Stimulated activated CD4-positive, alpha-beta T cell treated with anti-CD3 and anti-CD28 coated beads, Interleukin-1b, Interleukin-23, amount 100 ng/mL, for 48 hours (primary cell): ENCODE measurements around the gene GAB2.
"Not testable (repeated sequence)": the region's sequence is repeated elsewhere in the genome, so short reads cannot be mapped to it uniquely, and the experiment has no call there.

Experiments
- DNase-seq: peaks from one replicate; pipeline ENCODE4 v3.0.0-alpha.2; 2020

Gene GAB2

DNA sequence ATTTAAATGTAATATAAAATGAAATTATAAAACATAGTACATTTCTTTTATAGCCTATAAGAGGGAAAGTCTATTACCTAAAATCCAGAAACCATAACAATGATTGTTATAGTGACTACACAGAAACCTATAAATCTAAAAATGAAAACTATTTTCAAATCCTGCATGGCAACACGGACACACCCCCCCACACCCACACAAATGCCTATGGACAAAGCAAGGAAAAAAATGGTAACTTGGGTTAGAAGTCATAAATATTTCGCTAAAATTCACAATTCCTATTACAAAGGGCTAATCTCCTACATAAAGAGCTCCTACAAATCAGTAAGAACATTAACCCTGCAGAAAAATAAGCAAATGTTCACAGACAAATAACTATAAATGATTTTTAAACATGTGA lies 56.4 kb downstream of the GAB2 start:
- no peak for DNase-seq

DNA sequence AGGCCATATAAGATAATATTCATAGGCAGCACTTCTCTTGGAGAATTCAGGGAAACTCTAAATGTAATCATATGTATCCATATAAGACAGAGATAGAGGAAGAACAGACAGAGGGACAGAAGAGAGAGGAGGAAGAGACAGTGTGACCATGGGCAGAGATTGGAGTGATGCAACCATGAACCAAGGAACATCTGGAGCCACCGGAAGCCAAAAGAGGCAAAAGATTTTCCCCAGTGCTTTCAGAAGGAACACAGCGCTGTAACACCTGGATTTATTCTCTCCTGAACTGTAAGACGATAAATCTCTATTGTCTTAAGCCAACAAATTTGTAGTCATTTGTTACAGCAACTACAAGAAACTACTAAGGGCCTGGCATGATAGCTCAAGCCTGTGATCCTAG lies 57.7 kb downstream of the GAB2 start:
- no peak for DNase-seq

DNA sequence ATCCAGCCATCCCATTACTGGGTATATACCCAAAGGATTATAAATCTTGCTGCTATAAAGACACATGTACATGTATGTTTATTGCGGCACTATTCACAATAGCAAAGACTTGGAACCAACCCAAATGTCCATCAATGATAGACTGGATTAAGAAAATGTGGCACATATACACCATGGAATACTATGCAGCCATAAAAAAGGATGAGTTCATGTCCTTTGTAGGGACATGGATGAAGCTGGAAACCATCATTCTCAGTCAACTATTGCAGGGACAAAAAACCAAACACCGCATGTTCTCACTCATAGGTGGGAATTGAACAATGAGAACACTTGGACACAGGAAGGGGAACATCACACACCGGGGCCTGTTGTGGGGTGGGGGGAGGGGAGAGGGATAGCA lies 59.7 kb downstream of the GAB2 start:
- not testable (repeated sequence) for DNase-seq

DNA sequence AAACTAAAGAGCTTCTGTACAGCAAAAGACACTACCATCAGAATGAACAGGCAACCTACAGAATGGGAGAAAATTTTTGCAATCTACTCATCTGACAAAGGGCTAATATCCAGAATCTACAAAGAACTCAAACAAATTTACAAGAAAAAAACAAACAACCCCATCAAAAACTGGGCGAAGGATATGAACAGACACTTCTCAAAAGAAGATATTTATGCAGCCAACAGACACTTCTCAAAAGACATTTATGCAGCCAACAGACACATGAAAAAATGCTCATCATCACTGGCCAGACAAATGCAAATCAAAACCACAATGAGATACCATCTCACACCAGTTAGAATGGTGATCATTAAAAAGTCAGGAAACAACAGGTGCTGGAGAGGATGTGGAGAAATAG lies 60.2 kb downstream of the GAB2 start:
- not testable (repeated sequence) for DNase-seq

DNA sequence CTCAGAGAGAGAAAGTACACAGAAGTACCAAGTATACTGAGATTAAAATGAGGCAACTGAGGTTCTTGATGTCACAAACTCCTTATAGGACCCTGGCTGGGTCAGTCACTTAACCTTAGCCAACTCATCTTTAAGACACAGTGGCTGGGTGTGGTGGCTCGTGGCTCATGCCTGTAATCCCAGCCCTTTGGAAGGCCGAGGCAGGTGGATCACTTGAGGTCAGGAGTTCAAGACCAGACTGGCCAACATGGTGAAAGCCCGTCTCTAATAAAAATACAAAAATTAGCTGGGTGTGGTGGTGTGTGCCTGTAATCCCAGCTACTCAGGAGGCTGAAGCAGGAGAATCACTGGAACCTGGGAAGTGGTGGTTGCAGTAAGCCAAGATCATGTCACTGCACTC lies 61.9 kb downstream of the GAB2 start:
- DNase-seq, result not testable (repeated sequence)

- no peak for DNase-seq
Measured at GRCh38 chr11:78355309-78355705, 62.3 kb downstream of the GAB2 start.

GRCh38 chr11:78354408-78355308 lies 63.0 kb downstream of the GAB2 start:
- no peak for DNase-seq

GRCh38 chr11:78351979-78352841 lies 65.4 kb downstream of the GAB2 start:
- DNase-seq, result no peak

DNA sequence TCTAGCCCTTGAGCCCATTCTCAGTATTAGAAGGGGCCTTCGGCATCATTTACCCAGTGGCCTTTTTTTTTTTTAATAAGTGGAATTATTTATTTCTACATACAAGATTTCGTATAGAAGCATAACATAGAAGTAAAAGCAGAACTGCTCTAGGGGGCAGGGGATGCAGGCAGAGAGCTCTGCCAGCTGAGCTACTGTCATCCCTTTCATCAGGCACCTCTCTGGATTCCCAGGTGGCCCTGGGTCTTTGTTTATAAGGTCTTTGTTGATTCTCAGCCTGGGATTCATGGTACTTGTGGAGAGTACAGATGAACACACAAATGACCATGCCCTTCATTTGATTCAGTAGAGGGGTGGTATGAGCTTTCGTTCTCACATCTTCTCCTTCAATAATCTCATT lies 66.4 kb downstream of the GAB2 start:
- no peak for DNase-seq

- DNase-seq, result no peak
Measured at GRCh38 chr11:78350646-78351165, 66.9 kb downstream of the GAB2 start.

DNA sequence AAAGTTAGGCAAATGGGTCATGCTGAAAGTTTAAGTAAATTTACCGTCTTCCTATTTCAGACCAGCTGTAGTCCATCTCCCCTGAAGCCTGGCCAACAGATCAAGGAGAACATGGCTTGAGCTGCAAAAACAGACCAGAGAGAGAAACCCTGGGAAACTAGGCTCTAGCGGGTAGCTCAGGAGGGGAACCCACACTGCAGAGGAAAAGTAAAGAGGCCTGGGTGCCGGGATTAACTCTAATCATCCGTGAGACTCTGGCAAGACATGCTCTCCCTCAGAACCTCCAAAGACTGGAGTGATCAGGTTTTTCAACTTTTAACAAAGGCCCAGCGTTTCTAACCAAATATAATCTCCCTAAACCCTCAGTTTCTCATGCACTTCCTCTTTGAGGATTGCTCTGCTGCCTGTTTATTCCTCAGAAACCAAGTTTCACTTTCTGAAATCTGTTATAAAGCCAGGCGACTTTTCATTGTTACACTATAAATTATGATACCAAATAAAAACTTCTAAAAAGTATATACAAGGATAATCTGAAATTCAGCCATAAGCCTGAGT lies 67.5 kb downstream of the GAB2 start:
- no peak for DNase-seq

DNA sequence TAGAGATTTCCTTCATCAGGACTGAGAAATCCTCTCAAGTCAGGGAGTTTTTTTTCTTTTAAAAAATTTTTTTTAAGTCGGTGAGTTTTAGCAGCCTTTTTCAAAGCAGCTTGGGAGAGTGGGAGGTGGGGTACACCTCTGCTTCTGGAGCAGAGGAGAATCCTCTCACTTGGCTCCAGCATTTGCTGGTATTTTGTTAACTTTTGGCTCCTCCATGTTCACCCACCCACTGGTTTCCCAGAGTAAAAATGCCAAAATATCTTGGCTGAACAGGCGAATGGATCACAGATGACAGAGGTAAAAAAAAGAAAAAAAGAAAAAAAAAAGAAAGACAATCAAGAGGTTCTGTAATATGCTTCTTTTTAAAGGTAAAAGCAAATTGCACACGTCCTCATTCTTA lies 68.0 kb downstream of the GAB2 start:
- DNase-seq, result no peak

GRCh38 chr11:78349114-78349513 lies 68.5 kb downstream of the GAB2 start:
- no peak for DNase-seq

DNA sequence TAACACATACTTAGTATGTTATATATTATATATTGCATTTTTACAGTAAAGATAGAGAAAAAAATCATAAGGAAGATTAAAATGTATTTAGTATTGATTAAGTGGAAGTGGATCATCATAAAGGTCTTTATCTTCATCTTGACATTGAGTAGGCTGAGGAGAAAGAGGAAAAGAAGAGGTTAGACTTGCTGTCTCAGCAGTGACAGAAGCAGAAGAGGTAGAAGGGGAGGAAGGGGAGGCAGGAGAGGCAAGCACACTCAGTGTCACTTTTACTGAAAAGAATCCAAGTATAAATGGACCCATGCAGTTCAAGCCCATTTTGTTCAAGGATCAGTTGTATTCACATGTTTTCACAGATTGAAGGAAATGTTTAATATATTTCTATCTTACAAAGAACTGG lies 69.7 kb downstream of the GAB2 start:
- no peak for DNase-seq

DNA sequence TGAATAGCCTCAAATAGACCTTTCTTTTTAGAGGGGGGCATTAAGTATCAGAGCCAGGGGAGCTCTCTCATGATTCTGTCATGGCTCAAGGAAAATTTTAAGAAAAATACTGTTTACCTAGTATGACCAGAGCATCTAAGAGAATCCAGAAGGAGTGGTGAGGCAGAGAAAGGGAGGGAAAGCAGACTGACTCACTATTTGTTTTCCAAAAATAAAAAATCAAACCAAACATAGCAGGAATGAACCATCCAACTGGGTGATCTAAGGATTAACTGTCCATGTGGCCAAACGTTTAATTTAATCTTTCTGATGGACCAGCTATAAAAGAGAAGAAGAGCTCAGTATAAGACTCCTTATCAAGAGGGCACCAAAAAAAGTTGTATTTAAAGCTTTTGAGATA lies 70.8 kb downstream of the GAB2 start:
- DNase-seq, result no peak

- no peak for DNase-seq
Measured at GRCh38 chr11:78345450-78345849, 72.2 kb downstream of the GAB2 start.

DNA sequence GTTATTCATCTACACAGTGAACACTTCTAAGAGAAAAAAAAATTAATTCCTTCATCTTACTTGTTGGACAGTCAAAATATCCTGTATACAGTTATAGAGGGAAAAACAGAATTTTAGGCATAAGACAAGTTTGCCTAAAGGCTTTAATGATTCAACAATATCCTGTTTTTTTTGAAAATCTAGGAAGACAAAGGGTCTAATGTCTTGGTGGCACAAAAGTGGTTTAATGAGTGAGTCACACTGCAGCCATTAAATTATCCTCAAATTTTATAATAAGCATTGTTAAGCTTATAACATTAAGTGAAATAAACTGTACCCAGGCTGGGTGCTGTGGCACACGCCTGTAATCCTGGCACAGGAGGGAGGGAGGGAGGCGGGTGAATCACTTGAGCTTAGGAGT lies 72.9 kb downstream of the GAB2 start:
- DNase-seq, result no peak

- no peak for DNase-seq
Measured at GRCh38 chr11:78344094-78344493, 73.5 kb downstream of the GAB2 start.

DNA sequence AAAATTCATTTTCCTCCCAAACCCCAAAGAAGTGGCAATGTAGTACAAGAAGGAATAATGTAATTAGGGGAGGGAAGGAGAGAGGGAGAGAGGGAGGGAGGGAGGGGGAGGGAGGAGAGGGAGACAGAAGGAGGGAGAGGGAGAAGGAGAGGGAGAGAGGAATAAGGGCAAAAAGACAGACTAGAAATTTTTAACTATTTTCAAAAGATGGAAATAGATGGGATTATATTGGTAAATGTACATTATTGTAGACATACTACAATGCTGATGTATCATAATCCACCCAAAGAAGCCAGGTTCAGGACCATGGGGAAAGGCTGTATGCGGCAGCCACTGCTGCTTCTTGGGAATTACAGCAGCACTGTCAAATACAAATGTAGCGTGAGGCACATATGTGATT lies 74.3 kb downstream of the GAB2 start:
- no peak for DNase-seq

GRCh38 chr11:78341841-78342240 lies 75.8 kb downstream of the GAB2 start:
- no peak for DNase-seq

DNA sequence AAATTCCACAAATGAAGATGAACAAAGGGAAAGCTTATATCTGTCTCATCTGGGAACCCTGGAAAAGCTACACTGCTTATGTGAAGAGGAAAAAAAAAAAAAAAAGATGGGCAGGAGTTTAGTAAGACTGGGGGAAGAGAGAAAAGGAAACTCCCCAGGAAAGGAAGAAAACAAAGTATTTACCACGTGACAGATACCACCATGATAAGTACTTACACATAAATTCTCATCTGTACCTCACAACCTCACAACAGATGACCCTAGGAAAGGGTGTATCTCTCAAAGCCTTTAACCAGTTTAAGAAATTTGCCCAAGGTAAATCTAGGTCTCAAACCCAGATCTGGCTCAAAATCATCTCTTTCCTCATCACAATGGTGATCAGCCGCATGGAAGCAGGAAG lies 77.1 kb downstream of the GAB2 start:
- DNase-seq, result no peak

- DNase-seq, result no peak
Measured at GRCh38 chr11:78339945-78340344, 77.7 kb downstream of the GAB2 start.

- DNase-seq, result no peak
Measured at GRCh38 chr11:78339483-78339882, 78.1 kb downstream of the GAB2 start.

- DNase-seq, result no peak
Measured at GRCh38 chr11:78338702-78339101, 78.9 kb downstream of the GAB2 start.
